SK-N-DZ (cell line): ENCODE data around the gene TTC29.
"Not testable (repeated sequence)": the region's sequence is repeated elsewhere in the genome, so short reads cannot be mapped to it uniquely, and the experiment has no call there.

Experiments
- DNase-seq: peaks from one replicate; pipeline ENCODE4 v3.0.0-alpha.2; 2015; ENCODE audit warnings: low spot score

TTC29 gene

GRCh38 chr4:146709956-146710355, 235.7 kb downstream of the TTC29 start:
- DNase-seq, result no peak

DNA sequence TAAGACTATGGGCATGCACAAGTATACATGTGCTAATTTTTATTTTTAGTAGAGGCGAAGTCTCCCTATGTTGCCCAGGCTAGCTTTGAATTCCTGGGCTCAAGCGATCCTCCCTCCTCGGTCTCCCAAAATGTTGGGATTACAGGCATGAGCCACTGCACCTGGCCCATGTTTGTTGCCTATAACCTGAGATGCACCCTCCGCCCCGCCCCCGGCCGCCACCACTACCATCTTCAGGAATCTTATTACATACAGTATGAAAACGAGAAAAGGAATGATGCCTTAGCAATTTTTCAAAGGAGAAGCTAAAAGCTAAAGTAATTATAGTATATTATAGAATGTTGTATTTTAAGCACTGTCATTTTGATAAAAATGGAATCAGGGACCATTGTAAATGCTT, 245.8 kb downstream of the TTC29 start:
- DNase-seq, result no peak

GRCh38 chr4:146674829-146675570, 270.7 kb downstream of the TTC29 start:
- DNase-seq, result no peak

- DNase-seq, result not testable (repeated sequence)
Observed at GRCh38 chr4:146663968-146664311, 281.7 kb downstream of the TTC29 start.

DNA sequence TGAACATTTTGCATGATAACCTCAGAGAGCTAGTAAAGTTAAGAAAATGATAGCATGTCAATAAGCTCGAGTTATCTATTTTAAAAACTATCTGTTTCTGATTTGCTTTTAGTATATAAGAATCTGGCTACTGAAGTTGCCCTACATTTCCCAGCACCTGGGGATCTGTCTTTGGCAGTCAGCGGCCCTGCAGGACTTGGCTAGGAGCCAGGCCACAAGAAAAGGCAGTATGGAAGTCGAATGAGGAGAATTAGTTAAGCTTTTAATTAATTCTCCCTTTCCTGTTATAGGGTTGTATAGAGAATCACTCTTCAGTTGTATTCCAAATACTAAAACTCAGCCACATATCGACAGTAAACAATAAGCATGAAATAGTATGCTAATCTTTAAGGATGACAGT, 284.3 kb downstream of the TTC29 start:
- no peak for DNase-seq
